ENCODE data around the gene MYO7B. TPM values are rescaled to one million over a fixed set of nuclear protein-coding genes. Genes with fewer than 3 reads are reported as not detected.

Gene MYO7B
- total and polyA plus RNA-seq, 2 donors (not counting 1 experiment from before 2014, with no cell fraction given): under 0.01 TPM; not detected in 1

- no peaks in the 10 kb centered on the region for H3K27me3 ChIP-seq (ENCODE audit: control insufficient read depth, insufficient read depth, low read length)
- no peak overlapping the region for H3K9ac ChIP-seq (ENCODE audit: insufficient read depth, low read length)
- H3K27ac ChIP-seq (ENCODE audit: insufficient read depth, low read length): no peak overlapping the region
- H3K4me2 ChIP-seq (ENCODE audit: extremely low read depth, insufficient read depth, low read length): no peak overlapping the region
- no peaks in the 10 kb centered on the region for H3K9me3 ChIP-seq (ENCODE audit: control insufficient read depth, insufficient read depth, low read depth, low read length)
- no peaks in the 10 kb centered on the region for H3K79me2 ChIP-seq (ENCODE audit: control insufficient read depth, insufficient read depth, low read length)
- TF ChIP-seq CTCF (conservative IDR thresholded peaks at IDR 0.05 in 1 of 2, IDR thresholded peaks at IDR 0.05 in 1 of 2; ENCODE audit: low read depth in 1 of 2, low read length in 2 of 2) (no peak), EZH2 (IDR thresholded peaks at IDR 0.05; ENCODE audit: low read length, missing control alignments) (no peak)
- H4K20me1 ChIP-seq (ENCODE audit: control insufficient read depth, extremely low read depth, insufficient read depth, low read length): no peaks in the 10 kb centered on the region
- no peaks in the 10 kb centered on the region for H3K36me3 ChIP-seq (ENCODE audit: control insufficient read depth, insufficient read depth, low read length)
- H2AFZ ChIP-seq (ENCODE audit: low read length): no peak overlapping the region
- peaks cover 9% of the 10 kb centered on the region for H3K4me1 ChIP-seq (ENCODE audit: control insufficient read depth, extremely low read depth, insufficient read depth, low read length)
- DNase-seq (ENCODE audit: low read depth in 2 of 2): no peak
- H3K4me3 ChIP-seq (replicated peaks in 1 of 4; ENCODE audit: control extremely low read depth in 1 of 4, insufficient read depth in 1 of 4, low read depth in 3 of 4, low read length in 4 of 4): no peak overlapping the region
Observed at GRCh38 chr2:127634626-127635379, 99.3 kb downstream of the MYO7B start.

- H3K27ac ChIP-seq (ENCODE audit: insufficient read depth, low read length): no peak overlapping the region
- no peaks in the 10 kb centered on the region for H3K27me3 ChIP-seq (ENCODE audit: control insufficient read depth, insufficient read depth, low read length)
- H3K36me3 ChIP-seq (ENCODE audit: control insufficient read depth, insufficient read depth, low read length): no peaks in the 10 kb centered on the region
- H3K9ac ChIP-seq (ENCODE audit: insufficient read depth, low read length): no peak overlapping the region
- peaks cover 9% of the 10 kb centered on the region for H3K4me1 ChIP-seq (ENCODE audit: control insufficient read depth, extremely low read depth, insufficient read depth, low read length)
- H3K9me3 ChIP-seq (ENCODE audit: control insufficient read depth, insufficient read depth, low read depth, low read length): no peaks in the 10 kb centered on the region
- TF ChIP-seq CTCF (conservative IDR thresholded peaks at IDR 0.05 in 1 of 2, IDR thresholded peaks at IDR 0.05 in 1 of 2; ENCODE audit: low read depth in 1 of 2, low read length in 2 of 2): no peak
- TF ChIP-seq EZH2 (IDR thresholded peaks at IDR 0.05; ENCODE audit: low read length, missing control alignments): no peak
- H3K79me2 ChIP-seq (ENCODE audit: control insufficient read depth, insufficient read depth, low read length): no peaks in the 10 kb centered on the region
- no peak overlapping the region for H2AFZ ChIP-seq (ENCODE audit: low read length)
- no peak overlapping the region for H3K4me3 ChIP-seq (replicated peaks in 1 of 4; ENCODE audit: control extremely low read depth in 1 of 4, insufficient read depth in 1 of 4, low read depth in 3 of 4, low read length in 4 of 4)
- DNase-seq (ENCODE audit: low read depth in 2 of 2): no peak
- H4K20me1 ChIP-seq (ENCODE audit: control insufficient read depth, extremely low read depth, insufficient read depth, low read length): no peaks in the 10 kb centered on the region
- no peak overlapping the region for H3K4me2 ChIP-seq (ENCODE audit: extremely low read depth, insufficient read depth, low read length)
Observed at GRCh38 chr2:127635380-127636237, 100.1 kb downstream of the MYO7B start.
